CD4-positive, alpha-beta T cell treated with Interleukin-12 subunit alpha and Interleukin-12 subunit beta, for 1 hour (primary cell): ENCODE measurements around the gene BLM.
"Not testable (repeated sequence)": the region's sequence is repeated elsewhere in the genome, so short reads cannot be mapped to it uniquely, and the experiment has no call there.

Experiments used
- DNase-seq: peaks from one replicate; pipeline ENCODE4 v3.0.0-alpha.2; 2020

Gene BLM

GRCh38 chr15:90716976-90717821, at the start of gene BLM:
BLM (plus strand) TSS chr15:90717346; CDS start chr15:90747393, 30,047 bp downstream.
- peak; percentile 97 for DNase-seq

- not testable (repeated sequence) for DNase-seq
Observed at GRCh38 chr15:90667755-90668345, 49.3 kb upstream of the BLM start.

GRCh38 chr15:90670631-90671030, 46.5 kb upstream of the BLM start:
- not testable (repeated sequence) for DNase-seq

- DNase-seq: no peak
Observed at GRCh38 chr15:90671216-90671615, 45.9 kb upstream of the BLM start.

- DNase-seq: not testable (repeated sequence)
Observed at GRCh38 chr15:90673357-90673756, 43.8 kb upstream of the BLM start.

GRCh38 chr15:90674476-90674875, 42.7 kb upstream of the BLM start:
- no peak for DNase-seq

- no peak for DNase-seq
Observed at GRCh38 chr15:90675464-90675863, 41.7 kb upstream of the BLM start.

GRCh38 chr15:90677807-90678790, 39.0 kb upstream of the BLM start:
- peak; percentile 30 for DNase-seq

GRCh38 chr15:90679959-90680358, 37.2 kb upstream of the BLM start:
- DNase-seq: no peak

GRCh38 chr15:90680371-90680935, 36.7 kb upstream of the BLM start:
- no peak for DNase-seq

- DNase-seq: no peak
Observed at GRCh38 chr15:90681056-90681455, 36.1 kb upstream of the BLM start.

- DNase-seq: no peak
Observed at GRCh38 chr15:90681480-90681879, 35.7 kb upstream of the BLM start.

- no peak for DNase-seq
Observed at GRCh38 chr15:90683371-90683770, 33.8 kb upstream of the BLM start.

- DNase-seq: no peak
Observed at GRCh38 chr15:90683876-90684275, 33.3 kb upstream of the BLM start.

- no peak for DNase-seq
Observed at GRCh38 chr15:90684281-90684680, 32.9 kb upstream of the BLM start.

GRCh38 chr15:90685591-90686434, 31.3 kb upstream of the BLM start:
- no peak for DNase-seq

- peak; percentile 42 for DNase-seq
Observed at GRCh38 chr15:90686435-90687218, 30.5 kb upstream of the BLM start.

GRCh38 chr15:90689326-90689961, 27.7 kb upstream of the BLM start:
- DNase-seq: not testable (repeated sequence)

- no peak for DNase-seq
Observed at GRCh38 chr15:90690585-90690984, 26.6 kb upstream of the BLM start.

- DNase-seq: no peak
Observed at GRCh38 chr15:90691369-90691768, 25.8 kb upstream of the BLM start.
